Nucleus accumbens (tissue), 56 donors: Measurements from ENCODE around the gene CA6.
"Not testable (repeated sequence)": the region's sequence is repeated elsewhere in the genome, so short reads cannot be mapped to it uniquely, and the experiment has no call there.

ENCODE experiments used
- DNase-seq, 56 donors: peaks; one replicate each; lab custom pipeline; 2025; lab: John Stamatoyannopoulos, UW

CA6 gene

GRCh38 chr1:9004031-9004699 is 58.5 kb downstream of the CA6 start:
- DNase-seq: no peak

GRCh38 chr1:9004700-9005394 is 59.2 kb downstream of the CA6 start:
- DNase-seq: peak in 51 of 56 donors; percentile 4 to 84 (median 46)

- no peak for DNase-seq
Observed at GRCh38 chr1:9005395-9005708, 59.7 kb downstream of the CA6 start.

- no peak for DNase-seq
Observed at GRCh38 chr1:9006956-9007615, 61.4 kb downstream of the CA6 start.

- no peak for DNase-seq
Observed at GRCh38 chr1:9008236-9008635, 62.6 kb downstream of the CA6 start.

DNA sequence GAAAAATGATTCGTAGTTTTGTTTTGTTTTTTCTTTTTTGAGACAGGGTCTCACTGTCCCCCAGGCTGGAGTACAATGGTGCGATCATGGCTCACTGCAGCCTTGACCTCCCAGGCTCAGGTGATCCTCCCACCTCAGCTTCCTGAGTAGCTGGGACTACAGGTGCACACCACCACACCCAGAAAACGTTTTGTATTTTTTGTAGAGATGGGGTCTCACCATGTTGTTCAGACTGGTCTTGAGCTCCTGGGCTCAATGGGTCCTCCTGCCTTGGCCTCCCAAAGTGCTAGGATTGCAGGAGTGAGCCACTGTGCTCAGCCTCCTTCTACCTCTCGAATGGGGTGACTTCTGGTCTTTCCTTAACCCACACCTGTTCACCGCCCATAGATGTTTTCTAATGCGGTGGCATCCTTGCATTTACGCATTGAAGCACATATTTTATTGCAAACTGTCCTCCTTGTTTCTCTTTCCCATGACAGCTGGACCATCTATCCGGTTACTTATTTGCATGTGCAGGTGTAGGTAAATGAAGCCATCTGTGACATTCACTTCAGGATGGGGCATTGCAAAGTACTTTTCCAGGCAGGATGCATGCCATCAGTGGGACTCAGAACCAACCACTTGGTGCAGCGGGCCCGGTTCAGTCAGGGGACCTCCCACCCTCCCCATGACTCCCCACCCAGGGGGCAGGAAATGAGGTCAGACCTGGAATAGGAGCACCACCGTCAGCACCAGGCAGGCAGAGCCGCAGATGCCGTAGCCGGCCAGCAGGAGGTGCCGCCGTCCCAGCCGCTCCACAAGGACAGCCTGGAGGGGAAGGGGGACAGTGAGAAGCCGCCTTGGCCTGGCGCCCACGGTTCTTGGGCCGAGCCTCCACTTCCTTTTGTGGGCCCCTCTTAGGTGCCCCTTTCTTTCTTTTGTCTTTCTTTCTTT is 64.0 kb downstream of the CA6 start:
- no peak for DNase-seq

DNA sequence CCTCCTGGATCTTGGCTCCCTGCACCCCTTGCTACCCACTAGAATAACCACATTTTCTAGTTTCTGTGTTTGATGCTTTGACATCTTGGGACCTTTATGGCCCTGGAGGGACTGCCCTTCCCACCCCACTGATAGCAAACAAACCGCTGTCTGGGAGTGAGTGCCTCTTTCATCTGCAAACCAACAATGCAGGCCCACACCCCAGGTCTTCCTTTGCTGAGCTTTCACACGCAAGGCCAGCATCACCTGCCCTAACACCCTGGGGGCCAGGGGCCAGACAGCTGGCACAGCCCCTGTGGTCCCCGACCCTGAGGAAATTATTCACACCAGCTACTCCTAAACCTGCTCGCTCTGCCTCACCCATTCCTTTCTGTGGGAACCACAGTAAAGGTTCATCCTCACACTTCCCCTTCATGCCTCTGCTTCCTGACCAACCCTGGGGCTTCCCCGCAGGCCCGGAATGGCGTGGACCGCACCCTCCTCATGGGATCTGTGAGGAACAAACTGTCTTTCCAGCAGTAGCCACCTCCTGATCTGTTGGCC is 65.2 kb downstream of the CA6 start:
- DNase-seq: no peak

DNA sequence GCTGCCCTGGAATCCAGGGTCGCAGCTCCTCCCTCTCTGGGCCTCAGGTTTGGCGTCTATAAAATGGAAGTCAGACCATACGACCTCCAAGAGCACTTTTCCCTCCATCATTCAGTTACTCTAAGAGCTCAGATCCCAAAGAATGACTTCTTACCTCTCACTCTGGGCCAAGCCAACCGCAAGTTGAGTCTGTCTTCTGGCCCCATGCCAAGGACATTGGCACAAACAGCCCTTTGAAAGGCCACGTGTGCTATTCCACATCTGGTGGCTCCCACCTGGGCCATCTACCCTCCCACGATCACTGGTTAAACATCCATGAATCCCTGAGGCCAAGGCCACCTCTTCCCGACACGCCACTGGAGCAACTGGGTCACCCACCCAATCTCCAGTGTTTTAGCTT is 68.2 kb downstream of the CA6 start:
- DNase-seq: no peak

DNA sequence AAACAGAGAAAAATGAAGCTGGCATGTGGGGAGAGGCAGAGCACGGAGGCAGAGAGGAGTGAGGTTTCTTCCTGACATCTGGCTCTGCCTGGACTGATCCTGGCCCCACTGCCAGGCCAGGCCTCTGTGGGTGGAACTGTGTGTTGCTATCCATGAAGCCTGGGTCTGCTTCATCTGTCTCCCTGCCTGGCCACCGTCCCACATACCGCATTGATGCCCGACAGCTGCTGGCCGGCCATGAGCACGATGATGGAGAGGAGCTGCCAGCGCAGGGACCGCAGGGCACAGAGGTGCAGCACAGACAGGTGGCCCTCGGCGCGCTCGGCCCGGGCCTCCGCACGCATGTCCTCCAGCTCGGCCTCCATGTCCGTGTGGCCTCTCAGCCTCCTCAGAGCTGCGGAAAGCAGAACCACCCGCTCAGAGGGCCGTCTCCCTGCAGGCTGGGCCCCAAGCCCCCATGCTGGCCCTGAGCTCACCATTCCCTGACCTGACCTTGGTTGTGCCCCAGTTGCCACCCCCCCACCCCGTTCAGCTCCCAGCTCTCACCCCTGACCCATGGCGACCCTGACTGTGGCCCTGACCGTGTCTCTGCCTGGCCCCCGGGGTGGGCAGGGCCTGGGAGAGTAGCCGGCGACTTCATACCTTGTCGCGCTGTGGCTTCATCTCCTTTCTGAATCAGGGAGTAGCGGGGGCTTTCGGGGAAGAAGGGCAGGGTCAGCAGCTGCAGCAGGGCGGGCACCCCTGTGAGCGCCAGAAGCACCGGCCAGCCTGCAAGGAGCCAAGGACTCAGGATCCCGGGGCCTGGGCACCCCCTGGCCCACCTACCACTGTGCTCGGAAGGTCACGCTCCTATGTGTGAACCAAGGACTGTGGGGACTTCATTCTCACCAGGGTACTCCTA is 69.1 kb downstream of the CA6 start:
- DNase-seq: no peak

GRCh38 chr1:9016455-9016854 is 70.8 kb downstream of the CA6 start:
- no peak for DNase-seq

- DNase-seq: no peak
Observed at GRCh38 chr1:9018333-9018732, 72.7 kb downstream of the CA6 start.

- no peak for DNase-seq
Observed at GRCh38 chr1:9019896-9020295, 74.2 kb downstream of the CA6 start.

DNA sequence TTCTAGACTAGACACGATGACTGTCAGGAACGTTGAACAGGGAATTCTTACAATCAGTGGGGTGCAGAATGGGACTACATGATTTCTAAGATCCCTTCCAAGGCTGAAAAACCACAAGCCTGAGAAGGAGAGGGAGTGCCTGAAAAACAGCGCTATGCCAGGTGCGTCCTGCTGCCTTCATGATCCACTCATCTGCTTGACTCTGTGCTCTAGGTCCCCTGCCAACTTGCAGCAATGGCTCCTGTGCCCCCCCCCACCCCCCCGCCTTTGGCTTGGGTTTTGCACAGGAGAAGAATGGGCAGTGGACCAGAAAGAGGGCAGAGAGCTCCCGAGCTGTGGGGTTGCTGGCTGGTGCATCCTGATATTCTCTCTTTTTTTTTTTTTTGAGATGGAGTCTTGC is 74.6 kb downstream of the CA6 start:
- no peak for DNase-seq

DNA sequence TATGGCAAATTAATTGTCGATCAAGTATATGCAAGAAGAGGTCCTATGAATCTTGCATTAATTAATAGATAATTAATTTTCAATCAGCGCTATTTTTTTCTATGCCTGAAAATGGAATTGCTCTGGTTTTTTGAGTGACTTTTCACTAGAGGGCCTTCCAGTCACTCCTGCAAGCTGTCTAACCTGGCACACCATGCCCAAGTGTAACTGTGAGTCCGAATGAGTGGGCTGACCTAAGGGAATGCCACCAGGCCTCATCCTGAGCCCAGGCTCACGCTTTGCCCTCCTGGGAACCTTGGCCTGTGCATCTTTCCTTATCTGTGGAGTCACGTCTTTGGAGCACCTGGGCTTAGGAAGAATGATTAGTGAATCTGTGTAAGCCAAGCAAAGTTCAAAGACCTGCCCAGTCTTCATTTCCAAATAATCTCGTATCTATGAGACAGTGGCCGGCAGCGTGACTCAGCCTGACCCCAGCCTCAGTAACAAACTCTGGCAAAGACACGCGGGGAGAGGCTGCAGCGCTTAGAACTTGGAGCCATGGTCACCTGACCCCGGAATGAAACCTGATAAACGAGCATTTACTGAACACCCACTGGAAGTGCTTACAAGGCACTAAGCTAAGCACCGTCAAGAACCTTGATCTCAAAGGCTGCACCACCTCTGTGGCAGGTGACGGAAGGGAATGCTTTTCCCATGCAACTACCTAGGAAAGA is 76.5 kb downstream of the CA6 start:
- not testable (repeated sequence) for DNase-seq

- DNase-seq: no peak
Observed at GRCh38 chr1:9022773-9023172, 77.1 kb downstream of the CA6 start.
